ENCODE results near the gene KCTD19.

KCTD19 gene

GRCh38 chr16:67317853-67318252, 8.7 kb downstream of the KCTD19 start:
- no peak for DNase-seq (ENCODE audit: low spot score)

GRCh38 chr16:67312719-67313118, 13.8 kb downstream of the KCTD19 start:
- DNase-seq (ENCODE audit: low spot score), result no peak

DNA sequence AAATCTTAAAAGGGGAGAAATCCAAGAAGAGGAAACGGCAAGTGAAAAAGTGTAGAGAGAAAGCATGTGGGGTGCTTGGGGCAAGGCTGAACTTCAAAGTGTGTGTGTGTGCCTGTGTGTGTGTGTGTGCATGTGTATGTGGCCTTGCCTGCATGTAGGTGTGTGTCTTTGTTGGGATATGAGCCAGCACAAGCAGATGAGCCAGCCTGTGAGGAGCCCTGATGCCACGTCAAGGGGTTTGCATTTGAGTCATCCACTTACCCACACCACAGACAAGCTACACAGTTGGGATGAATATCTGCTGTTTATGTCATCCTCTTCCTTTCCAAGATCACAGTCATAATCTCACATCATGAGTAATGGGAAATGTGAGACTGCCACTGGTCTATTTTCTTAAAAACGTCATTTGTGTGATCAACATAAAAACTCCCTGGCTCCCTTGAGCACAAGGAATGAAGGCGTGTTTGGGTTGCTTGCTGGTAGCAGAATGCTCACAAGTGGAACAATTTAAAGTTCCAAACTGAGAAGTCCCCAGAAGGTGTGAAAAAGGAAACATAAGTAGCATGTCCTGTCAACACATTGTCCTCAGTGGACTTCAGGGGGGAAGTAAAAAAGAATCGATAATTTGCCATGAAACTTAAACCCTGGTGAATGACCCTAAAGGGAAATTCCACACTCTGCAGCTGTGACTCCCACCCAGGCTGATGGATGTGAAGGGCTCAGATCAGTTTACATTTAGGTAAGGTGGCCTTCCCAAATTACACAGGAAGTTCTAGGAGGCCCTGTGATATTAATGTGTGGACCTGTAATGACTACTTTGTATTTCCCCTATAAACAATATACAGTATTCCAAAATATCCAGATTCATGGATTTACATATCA, 14.7 kb downstream of the KCTD19 start:
- peak; percentile 46 for DNase-seq (ENCODE audit: low spot score)

DNA sequence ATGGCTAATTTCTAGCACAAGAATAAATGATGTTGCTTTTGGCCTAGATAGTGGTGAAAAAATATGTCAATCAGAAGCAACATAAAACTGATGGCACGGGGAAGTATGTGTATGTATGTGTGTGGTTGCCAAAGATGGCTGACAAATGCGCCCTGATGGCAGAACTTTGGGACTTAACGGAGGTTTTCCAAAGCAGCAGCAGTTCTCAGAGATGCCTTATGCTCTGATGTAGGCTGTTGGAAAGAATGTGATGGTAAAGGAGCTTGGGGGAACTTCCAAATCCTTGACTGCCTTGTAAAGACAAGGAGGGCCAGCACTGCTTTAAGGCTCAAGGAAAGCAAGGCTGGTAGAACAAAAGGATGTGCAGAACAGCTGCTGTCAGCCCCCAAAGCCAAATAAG, 16.0 kb downstream of the KCTD19 start:
- DNase-seq (ENCODE audit: low spot score), result no peak

GRCh38 chr16:67305216-67306071, 21.1 kb downstream of the KCTD19 start:
- no peak for DNase-seq (ENCODE audit: low spot score)

GRCh38 chr16:67304020-67304419, 22.5 kb downstream of the KCTD19 start:
- DNase-seq (ENCODE audit: low spot score), result no peak

GRCh38 chr16:67302970-67303369, 23.6 kb downstream of the KCTD19 start:
- no peak for DNase-seq (ENCODE audit: low spot score)

GRCh38 chr16:67302076-67302475, 24.5 kb downstream of the KCTD19 start:
- no peak for DNase-seq (ENCODE audit: low spot score)

DNA sequence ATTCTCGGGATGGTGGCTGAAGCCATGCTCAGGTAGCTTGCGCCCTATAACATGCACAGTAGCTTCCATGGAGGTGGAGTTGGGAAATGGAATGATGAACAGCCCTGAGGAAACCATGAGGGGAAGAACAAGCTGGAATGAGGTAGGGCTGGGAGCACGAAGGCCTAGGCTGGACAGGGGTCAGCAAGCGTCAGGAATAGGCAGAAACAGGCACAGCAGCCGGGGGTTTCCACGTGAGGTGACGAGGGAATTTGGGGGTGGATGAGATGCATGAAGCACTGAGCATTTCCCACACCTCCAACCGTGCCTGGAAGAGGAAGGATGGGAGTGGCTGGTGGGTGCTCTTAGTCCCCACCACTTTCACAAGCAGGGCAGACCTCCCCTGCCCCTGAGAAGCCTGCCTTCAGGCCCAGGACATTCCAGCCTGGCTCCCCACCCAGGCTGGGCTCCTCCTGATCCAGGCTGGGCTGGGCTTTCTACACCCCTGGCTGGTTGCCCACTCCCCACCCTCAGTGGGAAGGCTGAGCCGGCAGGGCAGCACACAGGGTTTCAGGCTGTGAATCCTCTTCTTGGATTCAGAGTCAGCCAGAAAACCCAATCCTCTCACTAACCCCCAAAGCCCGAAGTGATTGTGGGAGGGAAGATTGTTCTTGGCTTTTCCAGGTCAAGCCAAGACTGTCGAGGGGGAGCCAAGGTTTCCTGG, 25.3 kb downstream of the KCTD19 start:
- DNase-seq (ENCODE audit: low spot score), result no peak

DNA sequence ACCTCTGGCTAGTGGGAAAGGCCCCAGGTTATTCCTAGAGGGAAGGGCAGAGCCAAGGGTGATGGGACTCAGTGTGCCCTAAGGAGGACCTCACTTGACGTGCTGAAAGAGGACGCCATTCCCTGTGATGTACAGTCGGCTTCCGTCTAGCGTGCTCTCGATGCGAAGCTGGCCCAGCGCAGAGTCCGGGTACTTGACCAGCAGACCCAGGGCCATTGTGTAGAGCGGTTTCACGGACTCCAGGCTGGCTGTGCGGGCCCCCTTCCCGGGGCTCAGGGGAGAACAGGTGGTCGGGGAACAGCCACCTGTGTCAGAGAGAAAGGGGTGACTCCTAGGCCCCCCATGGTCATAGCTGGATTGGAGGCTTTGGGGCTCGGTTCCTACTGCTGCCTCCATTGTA, 27.3 kb downstream of the KCTD19 start:
- no peak for DNase-seq (ENCODE audit: low spot score)

GRCh38 chr16:67298277-67298676, 28.3 kb downstream of the KCTD19 start:
- DNase-seq (ENCODE audit: low spot score), result no peak

DNA sequence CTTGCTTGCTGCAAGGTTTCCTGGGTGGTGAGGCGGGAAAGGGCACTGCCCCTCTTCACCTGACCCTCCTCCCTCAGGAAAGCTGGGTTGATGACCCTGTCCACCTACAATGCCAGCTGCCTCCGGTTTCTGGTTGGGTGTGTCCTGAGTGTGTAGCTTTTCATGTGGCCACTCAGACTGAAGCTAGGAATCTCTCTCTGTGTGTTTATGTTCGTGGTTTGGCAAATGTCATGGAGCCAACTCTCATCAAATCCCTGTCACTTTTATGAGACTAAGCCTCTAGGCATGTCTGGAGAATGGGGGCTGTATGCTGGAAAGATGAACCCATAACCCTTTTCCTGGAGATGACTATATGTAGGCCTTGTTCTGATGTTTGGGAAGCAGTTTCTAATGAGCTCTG, 30.1 kb downstream of the KCTD19 start:
- no peak for DNase-seq (ENCODE audit: low spot score)

DNA sequence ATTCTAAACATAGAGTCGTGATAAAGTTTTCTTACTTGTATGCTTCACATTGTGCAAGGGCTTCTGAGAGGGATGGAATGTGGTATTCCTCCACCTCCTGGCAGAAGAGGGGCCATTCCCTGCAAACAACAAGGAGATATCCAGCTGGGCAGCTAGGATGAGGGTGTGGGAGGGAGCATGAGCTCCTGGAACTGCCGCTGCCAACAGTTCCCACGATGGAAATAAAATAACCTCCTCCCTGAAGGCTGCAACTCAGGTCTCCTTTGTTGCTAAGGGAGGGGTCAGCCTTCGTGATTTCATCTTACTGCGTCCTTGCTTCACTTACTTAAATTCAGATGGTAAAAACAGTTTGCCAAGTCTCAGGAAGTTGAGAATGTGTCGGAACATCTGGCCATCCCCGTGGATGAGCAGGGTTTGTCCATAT, 31.6 kb downstream of the KCTD19 start:
- DNase-seq (ENCODE audit: low spot score), result no peak

- DNase-seq (ENCODE audit: low spot score), result no peak
Observed at GRCh38 chr16:67294171-67294757, 32.3 kb downstream of the KCTD19 start.

- DNase-seq (ENCODE audit: low spot score), result no peak
Observed at GRCh38 chr16:67291461-67291860, 35.1 kb downstream of the KCTD19 start.

DNA sequence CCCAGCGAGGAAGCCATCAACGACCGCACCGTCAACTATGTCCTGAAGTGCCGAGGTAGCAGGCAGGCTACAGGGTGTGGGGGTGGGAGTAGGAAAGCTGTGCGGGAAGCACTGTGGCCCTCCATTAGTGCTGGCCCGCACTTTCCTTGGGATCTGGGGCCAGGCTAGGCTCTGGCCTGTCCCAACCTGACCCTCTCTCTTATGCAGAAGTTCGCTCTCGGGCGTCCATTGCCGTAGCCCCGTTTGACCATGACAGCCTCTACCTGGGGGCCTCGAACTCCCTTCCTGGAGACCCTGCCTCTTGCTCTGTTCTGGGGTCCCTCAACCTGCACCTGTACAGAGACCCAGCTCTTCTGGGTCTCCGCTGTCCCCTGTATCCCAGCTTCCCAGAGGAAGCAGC, 38.6 kb downstream of the KCTD19 start:
- DNase-seq (ENCODE audit: low spot score), result no peak

DNA sequence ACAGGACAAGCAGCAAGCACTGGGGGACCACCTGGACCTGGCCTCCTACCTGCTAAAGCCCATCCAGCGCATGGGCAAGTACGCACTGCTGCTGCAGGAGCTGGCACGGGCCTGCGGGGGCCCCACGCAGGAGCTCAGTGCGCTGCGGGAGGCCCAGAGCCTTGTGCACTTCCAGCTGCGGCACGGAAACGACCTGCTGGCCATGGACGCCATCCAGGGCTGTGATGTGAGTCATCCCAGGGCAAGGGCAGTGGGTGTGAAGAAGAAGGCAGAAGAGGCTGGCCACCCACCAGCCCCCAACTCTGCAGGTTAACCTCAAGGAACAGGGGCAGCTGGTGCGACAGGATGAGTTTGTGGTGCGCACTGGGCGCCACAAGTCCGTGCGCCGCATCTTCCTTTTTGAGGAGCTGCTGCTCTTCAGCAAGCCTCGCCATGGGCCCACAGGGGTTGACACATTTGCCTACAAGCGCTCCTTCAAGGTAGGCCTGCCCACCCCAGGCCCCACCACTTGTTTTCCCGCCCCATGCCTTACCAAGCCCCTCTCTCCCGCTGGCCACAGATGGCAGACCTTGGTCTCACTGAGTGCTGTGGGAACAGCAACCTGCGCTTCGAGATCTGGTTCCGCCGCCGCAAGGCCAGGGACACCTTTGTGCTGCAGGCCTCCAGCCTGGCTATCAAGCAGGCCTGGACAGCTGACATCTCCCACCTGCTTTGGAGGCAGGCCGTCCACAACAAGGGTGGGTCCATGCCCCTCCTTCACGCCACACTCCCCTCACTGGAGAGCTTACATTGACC, 39.9 kb downstream of the KCTD19 start:
- no peak for DNase-seq (ENCODE audit: low spot score)

DNA sequence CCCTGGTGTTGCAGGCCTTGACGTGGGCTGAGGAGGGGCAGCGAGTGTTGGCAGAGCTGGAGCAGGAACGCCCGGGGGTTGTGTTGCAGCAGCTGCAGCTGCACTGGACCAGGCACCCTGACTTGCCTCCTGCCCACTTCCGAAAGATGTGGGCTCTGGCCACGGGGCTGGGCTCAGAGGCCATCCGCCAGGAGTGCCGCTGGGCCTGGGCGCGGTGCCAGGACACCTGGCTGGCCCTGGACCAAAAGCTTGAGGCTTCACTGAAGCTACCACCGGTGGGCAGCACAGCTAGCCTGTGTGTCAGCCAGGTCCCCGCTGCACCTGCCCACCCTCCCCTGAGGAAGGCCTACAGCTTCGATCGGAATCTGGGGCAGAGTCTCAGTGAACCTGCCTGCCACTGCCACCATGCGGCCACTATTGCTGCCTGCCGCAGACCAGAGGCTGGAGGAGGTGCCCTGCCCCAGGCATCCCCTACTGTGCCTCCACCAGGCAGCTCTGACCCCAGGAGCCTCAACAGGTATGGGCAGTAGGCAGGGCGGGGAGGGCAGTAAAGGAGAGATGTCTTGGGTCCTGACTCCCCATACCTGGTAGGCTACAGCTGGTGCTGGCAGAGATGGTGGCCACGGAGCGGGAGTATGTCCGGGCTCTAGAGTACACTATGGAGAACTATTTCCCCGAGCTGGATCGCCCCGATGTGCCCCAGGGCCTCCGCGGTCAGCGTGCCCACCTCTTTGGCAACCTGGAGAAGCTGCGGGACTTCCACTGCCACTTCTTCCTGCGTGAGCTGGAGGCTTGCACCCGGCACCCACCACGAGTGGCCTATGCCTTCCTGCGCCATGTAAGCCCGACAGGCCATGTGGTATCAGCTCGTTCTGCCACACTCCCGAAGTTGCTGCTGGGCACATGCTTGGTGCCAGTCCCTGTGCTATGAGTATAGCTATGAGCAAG, 41.6 kb downstream of the KCTD19 start:
- peak; percentile 52 for DNase-seq (ENCODE audit: low spot score)

GRCh38 chr16:67283826-67284555, 42.5 kb downstream of the KCTD19 start:
- DNase-seq (ENCODE audit: low spot score), result no peak
